HG03097 (cell line): ENCODE data around the gene AP3B1.
"Not testable (repeated sequence)": the region's sequence is repeated elsewhere in the genome, so short reads cannot be mapped to it uniquely, and the experiment has no call there.

Source experiments
- ATAC-seq: cut with Tn5 transposase; IDR thresholded peaks from one replicate; pipeline ENCODE4 v1.9.1; 2021; ENCODE audit not compliant: unreplicated experiment, low FRiP score

The AP3B1 gene

DNA sequence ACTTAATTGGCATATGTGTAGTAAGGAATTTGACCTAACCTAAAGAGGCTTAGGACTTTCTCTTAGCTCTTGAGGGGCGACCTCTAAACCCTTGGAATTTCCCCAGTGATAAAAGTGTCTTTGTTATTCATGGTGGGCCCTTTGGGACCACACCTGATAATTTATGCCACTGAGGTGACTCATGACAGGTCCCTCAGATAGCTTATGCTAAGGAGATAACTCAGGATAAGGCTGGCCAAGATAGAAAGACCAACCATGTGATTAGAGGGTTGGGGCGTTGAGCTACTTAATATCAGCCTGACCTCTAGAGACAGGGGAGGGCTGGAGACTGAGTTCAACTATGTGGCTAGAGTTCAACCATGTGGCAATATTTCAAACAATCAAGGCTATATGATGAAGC lies 218.1 kb downstream of the AP3B1 start:
- ATAC-seq = no peak

DNA sequence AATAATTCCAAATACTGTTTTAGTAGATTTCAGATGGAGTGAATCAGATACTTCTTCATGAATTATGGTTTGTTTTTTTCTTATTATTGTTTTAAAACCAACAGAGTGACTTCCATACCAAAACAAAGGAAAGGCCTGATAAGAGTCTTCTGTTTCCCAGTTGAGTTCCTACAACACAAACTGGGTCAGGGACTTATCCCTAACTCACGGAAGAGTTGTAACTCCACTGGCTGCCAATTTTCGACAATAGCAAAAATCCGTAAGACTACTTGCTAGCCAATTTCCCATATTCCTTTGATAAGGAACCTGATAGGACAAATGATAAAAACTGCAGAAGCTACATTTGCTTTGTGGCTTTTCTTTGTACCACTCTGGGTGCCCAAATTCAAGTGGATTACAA lies 219.2 kb downstream of the AP3B1 start:
- no peak for ATAC-seq

GRCh38 chr5:78070691-78071090 lies 223.8 kb downstream of the AP3B1 start:
- not testable (repeated sequence) for ATAC-seq

DNA sequence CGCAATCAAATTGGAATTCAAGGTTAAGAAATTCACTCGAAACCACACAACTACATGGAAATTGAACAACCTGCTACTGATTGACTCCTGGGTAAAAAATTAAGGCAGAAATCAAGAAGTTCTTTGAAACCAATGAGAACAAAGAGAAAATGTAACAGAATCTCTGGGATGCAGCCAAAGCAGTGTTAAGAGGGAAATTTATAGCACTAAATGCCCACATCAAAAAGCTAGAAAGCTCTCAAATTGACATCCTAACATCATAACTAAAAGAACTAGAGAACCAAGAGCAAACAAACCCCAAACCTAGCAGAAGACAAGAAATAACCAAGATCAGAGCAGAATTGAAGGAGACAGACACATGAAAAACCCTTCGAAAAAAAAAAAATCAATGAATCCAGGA lies 226.9 kb downstream of the AP3B1 start:
- not testable (repeated sequence) for ATAC-seq

GRCh38 chr5:78066722-78067121 lies 227.8 kb downstream of the AP3B1 start:
- ATAC-seq = not testable (repeated sequence)

DNA sequence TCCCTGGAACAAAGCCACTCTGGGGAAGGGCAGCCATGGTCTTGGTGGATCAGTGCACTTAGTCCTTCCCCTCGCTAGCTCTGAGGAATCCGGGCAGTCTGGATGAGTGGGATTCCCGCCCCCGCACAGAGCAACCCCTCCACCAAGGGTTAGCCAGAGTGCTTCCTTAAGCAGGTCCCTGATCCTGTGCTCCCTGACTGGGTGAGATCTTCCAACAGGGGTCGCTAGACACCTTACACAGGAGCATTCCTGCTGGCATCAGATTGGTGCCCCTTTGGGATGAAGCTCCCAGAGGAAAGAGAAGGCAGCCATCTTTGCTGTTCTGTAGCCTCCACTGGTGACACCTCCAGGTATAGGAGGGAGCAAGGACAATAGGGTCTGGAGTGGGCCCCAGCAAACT lies 228.8 kb downstream of the AP3B1 start:
- no peak for ATAC-seq

DNA sequence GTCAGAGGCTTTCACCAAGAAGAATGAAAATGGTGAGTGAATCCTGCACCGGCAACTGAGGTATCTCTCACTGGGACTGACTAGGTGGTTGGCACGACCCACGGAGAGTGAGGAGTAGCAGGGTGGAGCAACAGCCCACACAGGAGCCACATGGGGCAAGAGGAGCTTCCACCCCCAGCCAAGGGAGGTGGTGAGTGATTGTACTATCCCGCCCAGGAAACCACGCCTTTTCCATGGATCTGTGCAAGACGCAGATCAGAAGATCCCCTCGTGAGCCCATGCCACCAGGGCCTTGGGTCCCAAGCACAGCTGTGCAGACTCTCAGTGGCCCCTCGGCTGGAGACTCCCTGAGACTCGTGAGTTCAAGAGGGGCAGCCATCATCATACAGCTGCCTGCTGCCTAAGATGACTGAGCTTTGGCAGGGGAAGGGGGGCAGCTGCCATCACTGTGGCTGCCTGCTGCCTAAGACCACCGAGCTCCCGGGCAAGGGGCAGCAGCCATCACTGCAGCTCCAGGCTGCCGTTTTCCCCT lies 229.5 kb downstream of the AP3B1 start:
- no peak for ATAC-seq

DNA sequence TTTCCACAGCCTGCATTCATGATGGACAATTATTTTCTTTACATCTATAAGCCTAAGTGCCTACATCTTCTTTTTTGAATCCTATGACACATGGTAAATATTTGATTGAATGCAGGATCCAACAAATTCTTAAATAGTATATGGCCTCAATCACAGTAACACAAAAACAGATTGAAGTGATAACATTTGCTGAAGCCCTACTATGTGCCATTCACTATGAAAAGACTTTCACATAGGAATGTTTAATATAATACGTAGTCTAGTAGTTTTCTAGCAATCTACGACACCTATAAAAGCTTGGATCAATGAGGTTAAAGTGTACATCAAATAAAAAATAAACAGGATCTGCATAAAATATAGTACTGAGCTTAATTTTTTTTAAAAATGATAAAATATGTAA lies 231.0 kb downstream of the AP3B1 start:
- ATAC-seq = no peak

DNA sequence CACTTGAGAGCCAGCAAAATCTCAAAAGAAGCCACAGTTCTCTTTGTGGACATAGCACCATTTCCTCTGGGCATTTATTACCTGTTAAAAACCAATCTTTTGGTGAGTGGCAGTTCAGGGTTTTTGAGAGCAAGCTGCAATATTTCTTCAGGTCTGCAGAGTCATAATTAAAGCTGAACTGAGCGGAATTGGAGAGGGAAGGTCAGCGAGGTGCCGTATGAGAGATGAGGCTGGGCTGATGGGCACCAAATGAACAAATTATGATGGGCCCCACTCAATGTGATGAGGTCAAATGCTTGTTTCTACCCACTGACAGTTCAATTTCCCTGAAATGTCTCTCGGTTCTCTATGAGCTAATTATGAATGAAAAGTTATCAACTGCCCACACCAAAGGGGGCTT lies 231.9 kb downstream of the AP3B1 start:
- ATAC-seq = no peak

DNA sequence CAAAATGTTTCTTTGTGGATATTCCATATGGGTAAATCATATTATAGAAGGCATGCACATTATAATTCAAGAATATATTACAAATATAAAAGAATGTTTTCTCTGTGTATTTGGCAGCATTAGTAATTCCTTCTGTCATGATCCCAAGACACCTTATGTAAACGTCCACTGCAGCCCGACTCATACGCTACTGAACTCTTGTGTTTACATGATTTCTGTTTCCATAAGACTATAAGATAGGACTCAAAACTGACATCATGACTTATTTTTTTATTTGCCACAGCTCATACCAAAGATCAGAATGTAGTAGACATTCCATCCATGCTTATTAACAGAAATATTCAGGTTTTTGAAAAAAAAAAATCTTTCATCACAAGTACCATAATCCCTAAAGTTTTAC lies 234.1 kb downstream of the AP3B1 start:
- ATAC-seq = no peak

- no peak for ATAC-seq
These were observed 235.9 kb downstream of the AP3B1 start for GRCh38 chr5:78058625-78059024.

- no peak for ATAC-seq
These were observed 237.5 kb downstream of the AP3B1 start for GRCh38 chr5:78056901-78057514.

DNA sequence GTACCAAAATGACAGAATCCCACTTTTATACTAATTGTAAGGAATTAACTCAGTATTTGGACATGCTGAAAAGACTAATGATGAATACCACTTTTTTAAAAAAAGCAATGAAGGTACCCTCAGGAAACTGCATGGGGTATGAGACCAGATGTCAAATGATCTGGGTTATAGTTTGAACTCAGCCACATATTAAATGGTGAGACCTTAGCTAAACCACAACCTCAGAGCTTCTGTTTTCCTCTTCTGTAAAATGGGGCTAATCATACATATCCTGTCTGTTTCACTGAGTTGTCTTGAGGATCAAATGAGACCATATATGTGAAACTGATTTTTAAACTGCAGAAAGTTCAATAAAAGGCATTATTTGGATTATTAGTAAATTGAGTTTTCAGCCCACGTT lies 238.4 kb downstream of the AP3B1 start:
- no peak for ATAC-seq

GRCh38 chr5:78050888-78051287 lies 243.6 kb downstream of the AP3B1 start:
- no peak for ATAC-seq

GRCh38 chr5:78046823-78047222 lies 247.7 kb downstream of the AP3B1 start:
- not testable (repeated sequence) for ATAC-seq

DNA sequence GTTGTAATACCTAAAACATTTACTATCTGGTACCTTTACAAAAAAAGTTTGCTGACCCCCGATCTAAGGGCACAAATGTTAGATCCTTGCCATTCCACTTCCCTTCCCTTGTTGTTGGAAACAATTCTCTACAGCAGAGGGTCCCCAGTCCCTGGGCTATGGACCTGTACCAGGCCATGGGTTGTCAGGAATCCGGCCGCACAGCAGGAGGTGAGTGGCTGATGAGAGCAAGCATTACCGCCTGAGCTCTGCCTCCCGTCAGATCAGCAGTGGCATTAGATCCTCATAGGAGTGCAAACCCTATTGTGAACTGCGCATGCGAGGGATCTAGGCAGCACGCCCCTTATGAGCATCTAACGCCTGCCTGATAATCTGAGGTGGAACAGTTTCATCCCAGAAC lies 248.5 kb downstream of the AP3B1 start:
- ATAC-seq = no peak

DNA sequence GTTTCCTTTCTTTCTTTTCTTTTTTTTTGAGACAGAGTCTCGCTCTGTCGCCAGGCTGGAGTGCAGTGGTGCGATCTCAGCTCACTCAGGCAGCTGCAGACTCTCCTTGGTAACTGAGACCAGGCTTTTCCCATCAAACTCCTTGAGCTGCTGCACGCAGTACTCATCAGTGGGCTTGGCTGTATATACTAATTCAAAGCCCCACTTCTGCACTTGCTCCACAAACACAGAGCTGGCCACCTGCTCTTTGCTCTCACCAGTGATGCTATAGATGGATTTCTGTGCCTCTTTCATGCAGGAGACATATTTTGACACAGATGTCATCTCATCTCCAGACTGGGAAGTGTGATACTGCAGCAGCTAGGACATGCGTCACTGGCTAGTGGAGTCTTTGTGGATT lies 252.7 kb downstream of the AP3B1 start:
- no peak for ATAC-seq

DNA sequence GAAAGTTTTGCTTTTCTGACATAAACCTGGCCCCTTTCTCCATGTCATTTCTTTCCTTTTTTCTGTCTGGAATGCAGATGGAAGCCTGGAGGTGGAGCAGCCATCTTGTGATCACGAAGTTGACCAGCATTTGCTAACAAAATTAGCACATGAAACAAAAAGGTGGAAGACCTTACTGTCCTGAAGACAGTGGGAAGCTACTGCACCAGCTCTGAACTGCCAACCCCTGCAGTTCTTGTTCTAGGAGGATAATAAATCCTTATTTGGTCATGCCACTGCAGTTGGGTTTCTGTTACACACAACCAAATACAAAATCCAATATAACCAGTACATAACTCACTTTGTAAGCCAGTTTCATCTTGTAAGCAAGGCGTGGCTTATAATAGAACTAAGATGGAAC lies 269.0 kb downstream of the AP3B1 start:
- no peak for ATAC-seq

GRCh38 chr5:78019744-78020143 lies 274.8 kb downstream of the AP3B1 start:
- ATAC-seq = no peak

- no peak for ATAC-seq
These were observed 277.5 kb downstream of the AP3B1 start for GRCh38 chr5:78016863-78017529.

DNA sequence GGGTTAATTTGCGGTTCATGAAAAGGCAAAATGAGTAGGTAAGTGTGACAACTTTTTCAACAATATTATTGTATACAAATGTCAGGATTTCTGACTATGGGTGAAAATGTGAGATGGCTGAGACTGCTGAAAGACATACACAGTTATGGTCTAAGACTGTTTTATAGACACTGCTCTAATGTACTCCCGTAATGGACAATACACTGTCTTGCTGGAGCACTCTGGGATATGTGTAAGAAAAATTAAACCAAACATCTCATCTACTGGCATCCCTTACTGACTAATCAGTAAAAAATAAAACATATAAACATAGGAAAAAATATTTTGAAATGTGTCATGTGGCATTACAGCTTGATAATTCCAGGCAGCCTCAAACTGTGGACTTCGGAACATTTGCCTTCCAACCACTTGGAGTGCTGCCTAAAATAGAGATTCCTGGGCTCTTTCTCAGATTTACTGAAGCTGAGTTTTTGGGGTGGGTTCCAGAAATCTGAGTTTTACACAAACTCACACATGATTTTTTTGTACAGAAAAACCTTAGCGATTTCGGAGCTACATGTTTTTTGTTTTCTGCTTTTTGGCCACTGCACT lies 284.5 kb downstream of the AP3B1 start:
- ATAC-seq = no peak

DNA sequence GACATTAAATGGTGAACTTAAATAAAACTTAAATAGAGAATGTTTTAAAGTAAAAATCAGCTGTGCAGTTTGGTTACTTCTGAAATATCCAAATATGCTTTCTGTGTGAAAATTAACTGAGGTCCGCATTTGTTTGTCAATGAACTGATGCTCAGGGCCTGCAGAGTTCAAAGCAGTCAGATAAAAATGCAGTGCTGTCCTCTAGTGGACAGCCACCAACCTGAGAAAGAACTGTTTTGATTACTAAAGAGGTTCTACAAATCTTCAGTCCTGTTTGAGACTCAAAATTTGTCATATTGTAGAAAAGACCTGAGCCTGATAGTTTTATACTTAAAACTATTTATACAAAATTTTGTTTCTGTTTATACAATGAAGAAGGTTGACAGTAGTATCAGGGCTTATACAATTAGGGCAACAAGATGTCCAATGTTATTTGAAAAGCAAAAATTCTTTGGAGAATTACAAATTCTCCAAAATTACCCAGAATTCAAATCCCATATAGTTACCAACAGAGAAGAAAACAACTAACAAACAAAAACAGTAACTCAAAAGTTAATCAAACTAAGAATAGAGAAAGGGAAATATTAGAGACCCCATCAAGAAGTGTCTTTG lies 286.0 kb downstream of the AP3B1 start:
- no peak for ATAC-seq
